IPS DF 4.7 (cell line): Measurements from ENCODE around the gene SRP9.
"Not testable (repeated sequence)": the region's sequence is repeated elsewhere in the genome, so short reads cannot be mapped to it uniquely, and the experiment has no call there.

Source experiments
- DNase-seq: peaks from one replicate; pipeline ENCODE4 v3.0.0-alpha.2; 2013; ENCODE audit warnings: low spot score; ENCODE audit errors: extremely low read depth

Gene SRP9

GRCh38 chr1:225774281-225775147 lies 3.1 kb upstream of the SRP9 start:
- no peak for DNase-seq

- no peak for DNase-seq
Measured at GRCh38 chr1:225776294-225776693, 1.3 kb upstream of the SRP9 start.

GRCh38 chr1:225777058-225777582 lies 506 bp upstream of the SRP9 start:
- no peak for DNase-seq

GRCh38 chr1:225778337-225778669 lies 677 bp downstream of the SRP9 start:
- DNase-seq, result no peak

GRCh38 chr1:225779165-225779564 lies 1.5 kb downstream of the SRP9 start:
- not testable (repeated sequence) for DNase-seq

- no peak for DNase-seq
Measured at GRCh38 chr1:225780134-225780533, 2.5 kb downstream of the SRP9 start.

- no peak for DNase-seq
Measured at GRCh38 chr1:225780630-225781029, 3.0 kb downstream of the SRP9 start.

GRCh38 chr1:225789142-225789541 lies 11.5 kb downstream of the SRP9 start:
- not testable (repeated sequence) for DNase-seq

- DNase-seq, result no peak
Measured at GRCh38 chr1:225794954-225795353, 17.3 kb downstream of the SRP9 start.

GRCh38 chr1:225796097-225796496 lies 18.5 kb downstream of the SRP9 start:
- DNase-seq, result not testable (repeated sequence)

- DNase-seq, result not testable (repeated sequence)
Measured at GRCh38 chr1:225801146-225801545, 23.5 kb downstream of the SRP9 start.

GRCh38 chr1:225806249-225806648 lies 28.6 kb downstream of the SRP9 start:
- no peak for DNase-seq

- DNase-seq, result not testable (repeated sequence)
Measured at GRCh38 chr1:225806736-225807135, 29.1 kb downstream of the SRP9 start.

- DNase-seq, result no peak
Measured at GRCh38 chr1:225808136-225808535, 30.5 kb downstream of the SRP9 start.

- no peak for DNase-seq
Measured at GRCh38 chr1:225809842-225810578, 32.4 kb downstream of the SRP9 start, which contains the start of gene EPHX1. TSS of gene EPHX1 (plus strand) at chr1:225810124. CDS start at chr1:225828730, 18,606 bp downstream.

GRCh38 chr1:225810579-225811538 lies 33.2 kb downstream of the SRP9 start:
- DNase-seq, result not testable (repeated sequence)

GRCh38 chr1:225811622-225812487 lies 34.2 kb downstream of the SRP9 start:
- no peak for DNase-seq

GRCh38 chr1:225812488-225813213 lies 35.0 kb downstream of the SRP9 start:
- no peak for DNase-seq

GRCh38 chr1:225813214-225813964 lies 35.8 kb downstream of the SRP9 start:
- DNase-seq, result no peak
